ENCODE results near the gene PTPRE. TPM values are rescaled to one million over a fixed set of nuclear protein-coding genes. Genes with fewer than 3 reads are reported as not detected.

Gene PTPRE
- total RNA-seq, 1 donor from 2014 or later, result 19.8 TPM

GRCh38 chr10:128096486-128097199 lies 189.7 kb downstream of the PTPRE start:
- no peak for DNase-seq

GRCh38 chr10:128097783-128098182 lies 190.9 kb downstream of the PTPRE start:
- no peak for DNase-seq

- DNase-seq, result no peak
Observed at GRCh38 chr10:128098631-128099030, 191.7 kb downstream of the PTPRE start.

- no peak for DNase-seq
Observed at GRCh38 chr10:128099901-128100300, 193.0 kb downstream of the PTPRE start.

GRCh38 chr10:128101901-128102300 lies 195.0 kb downstream of the PTPRE start:
- DNase-seq, result no peak

- no peak for DNase-seq
Observed at GRCh38 chr10:128102480-128103228, 195.8 kb downstream of the PTPRE start.

- DNase-seq, result no peak
Observed at GRCh38 chr10:128103229-128103714, 196.4 kb downstream of the PTPRE start.

GRCh38 chr10:128105383-128105782 lies 198.5 kb downstream of the PTPRE start:
- DNase-seq, result no peak

GRCh38 chr10:128109707-128110106 lies 202.8 kb downstream of the PTPRE start:
- no peak for DNase-seq

GRCh38 chr10:128110339-128110738 lies 203.4 kb downstream of the PTPRE start:
- no peak for DNase-seq

- no peak for DNase-seq
Observed at GRCh38 chr10:128111696-128112095, 204.8 kb downstream of the PTPRE start.

- no peak for DNase-seq
Observed at GRCh38 chr10:128113026-128113425, 206.1 kb downstream of the PTPRE start.

GRCh38 chr10:128114901-128115300 lies 208.0 kb downstream of the PTPRE start:
- DNase-seq, result no peak

GRCh38 chr10:128115356-128115755 lies 208.5 kb downstream of the PTPRE start:
- no peak for DNase-seq

GRCh38 chr10:128116187-128116586 lies 209.3 kb downstream of the PTPRE start:
- DNase-seq, result no peak

- DNase-seq, result no peak
Observed at GRCh38 chr10:128116851-128117615, 210.1 kb downstream of the PTPRE start.

GRCh38 chr10:128121750-128122412 lies 215.0 kb downstream of the PTPRE start:
- no peak for DNase-seq

GRCh38 chr10:128122931-128123330 lies 216.0 kb downstream of the PTPRE start:
- no peak for DNase-seq

GRCh38 chr10:128123846-128124245 lies 216.9 kb downstream of the PTPRE start:
- DNase-seq, result no peak

- no peak for DNase-seq
Observed at GRCh38 chr10:128124813-128125403, 218.0 kb downstream of the PTPRE start.

- DNase-seq, result no peak
Observed at GRCh38 chr10:128125416-128125943, 218.6 kb downstream of the PTPRE start.
